K562 (cell line): ENCODE measurements around the gene LTA4H. TPM values are rescaled to one million over a fixed set of nuclear protein-coding genes. Genes with fewer than 3 reads are reported as not detected.

Experiments used
- ATAC-seq: fragments of 200-7000 bp; cut with Tn5 transposase; 3 replicates; pipeline ENCODE4 v1.9.1; 2020; ENCODE audit warnings: moderate library complexity
- BruUV-seq: library from RNA; stranded (reverse); fragments of 400-500 nt; replicated peaks from 2 replicates; lab custom pipeline; 2021; lab: Mats Ljungman, UMichigan
- CTCF ChIA-PET: fragments of 300-600 bp; formaldehyde crosslinking; extraction: SDS; loops from one replicate; lab custom pipeline; 2021; ENCODE audit warnings: low intra/inter-chr PET ratio; lab: Yijun Ruan, JAX
- POLR2A ChIA-PET: fragments of 300-600, 350-650 bp; sonication (Branson Sonifier 250); formaldehyde crosslinking; extraction: SDS; loops from one replicate; lab custom pipeline; 2021; ENCODE audit warnings: antibody characterized with exemption, inconsistent platforms; lab: Yijun Ruan, JAX
- DNase-seq, 4 experiments: peaks; one replicate each; pipeline versions ENCODE4 v3.0.0 to v3.0.0-alpha.2; 2011 to 2018; ENCODE audit warnings: low spot score in 3 of 4, mixed read lengths in 3 of 4; ENCODE audit errors: extremely low read depth in 1 of 4
- FAIRE-seq: peaks from 2 replicates; lab custom pipeline; 2011; peaks lifted over from hg19 to GRCh38; lab: Jason Lieb, UNC
- H2AFZ ChIP-seq: 2 replicates; pipeline ENCODE4 v1.6.0; 2011; ENCODE audit warnings: low read depth, low read length, control low read depth, inconsistent platforms
- H3K27ac ChIP-seq: fragments of 200-600 bp; 3 replicates; pipeline ENCODE4 v1.8.0; 2011; ENCODE audit warnings: low read depth, mild to moderate bottlenecking, control low read depth, inconsistent platforms, low read length, moderate library complexity, mixed read lengths; ENCODE audit errors: extremely low read depth
- H3K27me3 ChIP-seq, 2 experiments: fragments of 300-600 bp in 1 of 2; 2 replicates in 1 of 2; 3 replicates in 1 of 2; pipeline versions ENCODE4 v1.6.0 to v1.8.0; 2011; ENCODE audit warnings: inconsistent platforms in 2 of 2, low read length in 2 of 2, mild to moderate bottlenecking in 1 of 2, mixed read lengths in 1 of 2, moderate library complexity in 1 of 2; ENCODE audit not compliant: control insufficient read depth in 2 of 2, insufficient read depth in 2 of 2
- H3K36me3 ChIP-seq: fragments of 300-600 bp; 3 replicates; pipeline ENCODE4 v1.8.0; 2011; ENCODE audit warnings: mild to moderate bottlenecking, low read length, inconsistent platforms; ENCODE audit not compliant: control insufficient read depth, insufficient read depth
- H3K4me1 ChIP-seq, 2 experiments: fragments of 200-600 bp in 1 of 2; replicated peaks in 1 of 2; 2 replicates in 1 of 2; 3 replicates in 1 of 2; pipeline versions ENCODE4 v1.5.1 to v1.8.0; 2011; ENCODE audit warnings: inconsistent platforms in 2 of 2, low read length in 2 of 2, mild to moderate bottlenecking in 1 of 2, mixed read lengths in 1 of 2, moderate library complexity in 1 of 2; ENCODE audit not compliant: control insufficient read depth in 2 of 2, insufficient read depth in 2 of 2
- H3K4me2 ChIP-seq: 2 replicates; pipeline ENCODE4 v1.6.1; 2011; ENCODE audit warnings: low read length, control low read depth, inconsistent platforms, mixed read lengths; ENCODE audit not compliant: insufficient read depth
- H3K4me3 ChIP-seq: fragments of 200-600 bp; sonication (generic), shearing (Covaris generic); 2 replicates; pipeline ENCODE4 v1.5.1; 2016; ENCODE audit warnings: control low read depth, inconsistent platforms
- H3K79me2 ChIP-seq: fragments of 200-600 bp; 3 replicates; pipeline ENCODE4 v1.8.0; 2011; ENCODE audit warnings: low read length, inconsistent platforms; ENCODE audit not compliant: control insufficient read depth, insufficient read depth
- H3K9ac ChIP-seq, 2 experiments: 2 replicates each; pipeline versions ENCODE4 v1.6.0 to v1.6.1; 2011; ENCODE audit warnings: low read depth in 2 of 2, low read length in 2 of 2, control low read depth in 1 of 2, inconsistent platforms in 1 of 2, mild to moderate bottlenecking in 1 of 2, mixed read lengths in 1 of 2; ENCODE audit not compliant: insufficient read depth in 1 of 2
- H3K9me1 ChIP-seq: one replicate; pipeline ENCODE4 v1.6.0; 2011; ENCODE audit warnings: inconsistent platforms, mild to moderate bottlenecking, low read length, moderate library complexity; ENCODE audit not compliant: control insufficient read depth, insufficient read depth
- H3K9me3 ChIP-seq: replicated peaks from 2 replicates; pipeline ENCODE4 v1.5.1; 2011; ENCODE audit warnings: low read depth, low read length, inconsistent platforms; ENCODE audit not compliant: control insufficient read depth, insufficient read depth
- H4K20me1 ChIP-seq: replicated peaks from 2 replicates; pipeline ENCODE4 v1.6.1; 2011; ENCODE audit warnings: low read length, inconsistent platforms, mixed read lengths; ENCODE audit not compliant: control insufficient read depth, insufficient read depth
- E2F6 ChIP-seq, 2 experiments: IDR thresholded peaks; 2 replicates each; pipeline ENCODE4 v1.6.1; 2011; ENCODE audit warnings: borderline replicate concordance in 1 of 2, control low read depth in 1 of 2, low read depth in 1 of 2, low read length in 1 of 2, mild to moderate bottlenecking in 1 of 2, mixed read lengths in 1 of 2, moderate library complexity in 1 of 2; ENCODE audit not compliant: insufficient read depth in 1 of 2, insufficient read length in 1 of 2, poor library complexity in 1 of 2, severe bottlenecking in 1 of 2; ENCODE audit errors: extremely low read depth in 1 of 2
- MED1 ChIP-seq: sonication (generic); formaldehyde crosslinking; IDR thresholded peaks from 2 replicates; pipeline ENCODE4 v1.8.1; 2023; ENCODE audit warnings: missing genetic modification reagents, borderline replicate concordance
- MTA3 ChIP-seq: fragments of 450-650 bp; formaldehyde crosslinking; IDR thresholded peaks from 2 replicates; pipeline ENCODE4 v1.6.1; 2017; ENCODE audit warnings: mild to moderate bottlenecking, borderline replicate concordance
- RBM17 ChIP-seq: fragments of 200-400 bp; formaldehyde crosslinking; IDR thresholded peaks from 2 replicates; pipeline ENCODE4 v1.6.1; 2017; ENCODE audit warnings: low read depth, mild to moderate bottlenecking, low read length, borderline replicate concordance
- SMARCC2 ChIP-seq: fragments of 450-650 bp; IDR thresholded peaks from 2 replicates; pipeline ENCODE4 v1.6.1; 2017; ENCODE audit warnings: antibody characterized with exemption, moderate library complexity, mild to moderate bottlenecking, low read depth
- ZNF263 ChIP-seq: sonication (generic); formaldehyde crosslinking; IDR thresholded peaks from 2 replicates; pipeline ENCODE4 v1.8.0; 2022; ENCODE audit warnings: mild to moderate bottlenecking, missing genetic modification reagents, borderline replicate concordance
- WGBS: fragments of 100-300 bp; shearing (Covaris generic); methylation state at CpG from one replicate; pipeline ENCODE4 v1.1.6; 2016; ENCODE audit warnings: low coverage, mixed read lengths; ENCODE audit not compliant: insufficient coverage; ENCODE audit errors: missing lambda C conversion rate; 5-methylcytosine and 5-hydroxymethylcytosine counted together
- in situ Hi-C: fragments of 300-500 bp; cut with MboI; formaldehyde crosslinking; loops from 4 replicates; pipeline ENCODE4 v1.15.0; 2018; ENCODE audit warnings: inconsistent platforms, mixed read lengths
- intact Hi-C: fragments of 100-400 bp; cut with micrococcal nuclease; formaldehyde crosslinking; loops from 2 replicates; pipeline ENCODE4 v1.14.2; 2022
- polyA plus RNA-seq, 8 experiments: library from polyadenylated mRNA; depleted of rRNA in 4 of 8; stranded (reverse) in 5 of 8; unstranded in 3 of 8; fragments of >200 nt; fragmentation: Nextera tagmentation in 2 of 8; fragmentation: Illumina TruSeq in 1 of 8; extraction: Ambion mirVana in 2 of 8; extraction: Trizol in 1 of 8; gene quantifications; 2 replicates each; pipeline versions ENCODE4 v1.2.1 to v1.2.3, GENCODE V29; 2011 to 2014; ENCODE audit warnings: inconsistent platforms in 1 of 8, missing spikeins in 1 of 8
- total RNA-seq, 7 experiments: library from RNA; depleted of rRNA in 6 of 7; stranded (reverse); fragments of >200 nt in 6 of 7; fragmentation: Illumina TruSeq in 2 of 7; extraction: Trizol in 2 of 7; gene quantifications; 2 replicates each; pipeline versions ENCODE4 v1.2.1 to v1.2.3, GENCODE V29; 2011 to 2021; ENCODE audit warnings: low replicate concordance in 1 of 7

The LTA4H gene
- total and polyA plus RNA-seq, 9 of the 15 experiments (the other 6 are each of a cell fraction or from before 2014, with no cell fraction given): 25.2 to 58.1 (median 40.5) TPM

GRCh38 chr12:96064966-96065365 lies 29.6 kb upstream of the LTA4H start:
- CTCF ChIA-PET: interaction anchor here (1.1 kb wide), 1 partner anchor 437 kb away, joined by 3 read pairs; no protein-coding TSS in a partner anchor
- FAIRE-seq: no peak

More at GRCh38 chr12:96064966-96065365, 29.6 kb upstream of the LTA4H start:
- TF ChIP-seq MED1 (CRISPR knock-in tag): no peak
- no peak for TF ChIP-seq MTA3
- no peak for TF ChIP-seq SMARCC2
- no peak for TF ChIP-seq E2F6 (IDR thresholded peaks at IDR 0.05; ENCODE audit: borderline replicate concordance in 1 of 2, extremely low read depth in 1 of 2, insufficient read depth in 1 of 2, insufficient read length in 1 of 2, low read depth in 1 of 2, low read length in 1 of 2, poor library complexity in 1 of 2, severe bottlenecking in 1 of 2)
- no peak for TF ChIP-seq ZNF263 (CRISPR knock-in tag)
- no peak for TF ChIP-seq RBM17
- TF ChIP-seq, all 486 proteins: peak for 0
- 2% methylated on average over 5 of the region's 5 CpGs for WGBS
- Histone ChIP-seq H3K27ac (no peak overlapping the region), H4K20me1 (no peaks in the 10 kb centered on the region), H2AFZ (no peak overlapping the region), H3K36me3 (no peaks in the 10 kb centered on the region), H3K4me3 (no peak overlapping the region), H3K9me1 (no peaks in the 10 kb centered on the region), H3K4me2 (no peak overlapping the region), H3K27me3 (peaks cover under 1 to 29% of the 10 kb centered on the region in 2 experiments; a peak in 3 of 5 replicates), H3K9ac (no peak overlapping the region), H3K79me2 (no peaks in the 10 kb centered on the region), H3K9me3 (no peaks in the 10 kb centered on the region), H3K4me1 (no peaks in the 10 kb centered on the region)
- BruUV-seq: no TSS peak
- POLR2A ChIA-PET: interaction anchor here (0.6 kb wide), 1 partner anchor 225 kb away, joined by 4 read pairs; no protein-coding TSS in a partner anchor
- DNase-seq (no peak), ATAC-seq (no peak)
- in situ Hi-C loops: loop anchor here (5.0 to 10.0 kb wide), 2 partner anchors 150 to 447 kb away; no protein-coding TSS in a partner anchor
- intact Hi-C loops: loop anchor here (5.0 kb wide), 1 partner anchor 337 kb away; the partner anchor contains the start of gene CDK17
